Astrocyte of the cerebellum (primary cell): ENCODE data around the gene RNGTT.

Experiments used
- DNase-seq: peaks from one replicate; pipeline ENCODE4 v3.0.0-alpha.2; 2011; ENCODE audit warnings: low read depth
- H3K4me3 ChIP-seq: 2 replicates; pipeline ENCODE4 v1.5.1; 2011; ENCODE audit warnings: mild to moderate bottlenecking, low read depth, low read length, moderate library complexity
- CTCF ChIP-seq: IDR thresholded peaks from 2 replicates; pipeline ENCODE4 v1.5.1; 2012; ENCODE audit warnings: low read length, low read depth, moderate library complexity, mild to moderate bottlenecking; ENCODE audit errors: missing control alignments
- in situ Hi-C: cut with HindIII; loops from 2 replicates; pipeline ENCODE4 v1.10.0; 2017; ENCODE audit warnings: low sequenced_read_pairs

RNGTT gene

GRCh38 chr6:88677356-88677755 is 286.1 kb downstream of the RNGTT start:
- no peak for DNase-seq
- in situ Hi-C loops = no loop called here
- no peak for TF ChIP-seq CTCF
- no peak overlapping the region for H3K4me3 ChIP-seq

- no peak overlapping the region for H3K4me3 ChIP-seq
- no peak for TF ChIP-seq CTCF
- in situ Hi-C loops = no loop called here
- no peak for DNase-seq
These were observed 291.8 kb downstream of the RNGTT start for GRCh38 chr6:88671624-88672023.

- no peak overlapping the region for H3K4me3 ChIP-seq
- in situ Hi-C loops = no loop called here
- TF ChIP-seq CTCF = no peak
- DNase-seq = no peak
These were observed 293.0 kb downstream of the RNGTT start for GRCh38 chr6:88670369-88670768.

- TF ChIP-seq CTCF = no peak
- in situ Hi-C loops = no loop called here
- H3K4me3 ChIP-seq = no peak overlapping the region
- DNase-seq = no peak
These were observed 293.9 kb downstream of the RNGTT start for GRCh38 chr6:88669475-88669874.

- no peak for TF ChIP-seq CTCF
- in situ Hi-C loops = no loop called here
- DNase-seq = no peak
- H3K4me3 ChIP-seq = no peak overlapping the region
These were observed 296.5 kb downstream of the RNGTT start for GRCh38 chr6:88666901-88667300.

GRCh38 chr6:88665131-88665530 is 298.3 kb downstream of the RNGTT start:
- no peak overlapping the region for H3K4me3 ChIP-seq
- no peak for TF ChIP-seq CTCF
- no peak for DNase-seq
- in situ Hi-C loops = no loop called here

GRCh38 chr6:88663801-88664200 is 299.6 kb downstream of the RNGTT start:
- TF ChIP-seq CTCF = no peak
- in situ Hi-C loops = no loop called here
- no peak for DNase-seq
- no peak overlapping the region for H3K4me3 ChIP-seq
